ENCODE results near the gene UTS2.

The UTS2 gene

DNA sequence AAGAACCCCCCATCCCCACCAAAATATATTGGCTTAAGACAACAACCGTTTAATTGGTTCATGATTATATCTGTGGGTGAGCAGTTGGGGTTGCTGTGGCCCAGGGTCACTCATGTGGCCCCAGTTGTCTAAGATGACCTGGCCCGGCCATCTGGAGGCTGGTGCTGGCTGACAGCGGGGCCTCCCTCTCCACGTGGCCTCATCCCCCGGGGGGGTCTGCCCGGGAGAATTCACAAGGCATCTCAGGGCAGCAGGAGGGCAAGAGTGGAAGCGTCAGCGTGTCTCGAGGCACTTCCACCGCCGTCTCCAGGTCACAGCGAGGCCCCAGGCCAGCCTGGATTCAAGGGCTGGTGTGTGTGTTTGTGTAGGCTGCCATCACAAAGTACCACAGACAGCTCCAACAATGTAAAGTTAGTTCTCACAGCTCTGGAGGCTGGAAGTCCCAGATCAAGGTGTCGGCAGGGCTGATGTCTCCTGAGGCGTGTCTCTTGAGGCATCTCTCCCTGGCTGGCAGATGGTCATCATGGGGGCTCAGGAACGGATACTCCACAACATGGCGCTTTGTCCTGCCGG is 11.0 kb upstream of the UTS2 start:
- no peak for DNase-seq (ENCODE audit: low read depth, low spot score)

DNA sequence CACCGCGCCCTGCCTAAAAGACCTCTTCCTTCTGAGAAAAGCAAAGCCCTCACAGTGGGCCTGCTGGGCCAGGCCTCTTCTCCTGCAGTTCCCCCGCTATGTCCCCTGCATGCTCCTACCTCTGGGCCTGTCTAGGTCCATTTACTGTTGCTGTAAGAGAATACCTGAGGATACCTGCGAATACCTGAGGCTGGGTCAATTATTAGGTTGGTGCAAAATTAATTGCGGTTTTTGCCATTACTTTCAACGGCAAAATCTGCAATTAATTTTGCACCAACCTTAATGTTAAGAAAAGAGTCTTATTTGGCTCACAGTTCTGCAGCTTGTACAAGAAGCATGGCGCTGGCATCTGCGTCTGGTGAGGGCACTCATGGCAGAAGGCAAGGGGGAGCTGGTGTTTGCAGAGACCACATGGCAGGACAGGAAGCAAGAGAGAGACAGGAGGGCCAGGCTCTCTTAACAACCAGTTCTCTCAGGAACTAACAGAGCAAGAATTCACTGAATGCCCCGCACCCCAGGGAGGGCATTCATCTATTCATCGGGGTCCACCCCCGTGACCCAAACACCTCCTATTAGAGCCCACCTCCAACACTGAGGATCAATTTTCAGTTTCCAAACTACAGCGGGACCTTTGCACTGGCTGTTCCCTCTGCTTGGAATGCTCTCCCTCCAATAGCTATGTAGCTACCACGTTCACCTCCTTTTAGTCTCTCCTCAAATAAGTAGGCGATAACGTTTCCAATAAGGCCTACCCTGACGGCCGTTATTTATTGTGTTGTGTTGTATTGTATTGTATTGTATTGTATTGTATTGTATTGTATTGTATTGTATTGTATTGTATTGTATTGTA is 9.6 kb upstream of the UTS2 start:
- DNase-seq (ENCODE audit: low read depth, low spot score): no peak

GRCh38 chr1:7861452-7861851 is 8.6 kb upstream of the UTS2 start:
- DNase-seq (ENCODE audit: low read depth, low spot score): no peak

GRCh38 chr1:7860130-7860529 is 7.3 kb upstream of the UTS2 start:
- no peak for DNase-seq (ENCODE audit: low read depth, low spot score)

GRCh38 chr1:7859406-7859805 is 6.5 kb upstream of the UTS2 start:
- DNase-seq (ENCODE audit: low read depth, low spot score): no peak

DNA sequence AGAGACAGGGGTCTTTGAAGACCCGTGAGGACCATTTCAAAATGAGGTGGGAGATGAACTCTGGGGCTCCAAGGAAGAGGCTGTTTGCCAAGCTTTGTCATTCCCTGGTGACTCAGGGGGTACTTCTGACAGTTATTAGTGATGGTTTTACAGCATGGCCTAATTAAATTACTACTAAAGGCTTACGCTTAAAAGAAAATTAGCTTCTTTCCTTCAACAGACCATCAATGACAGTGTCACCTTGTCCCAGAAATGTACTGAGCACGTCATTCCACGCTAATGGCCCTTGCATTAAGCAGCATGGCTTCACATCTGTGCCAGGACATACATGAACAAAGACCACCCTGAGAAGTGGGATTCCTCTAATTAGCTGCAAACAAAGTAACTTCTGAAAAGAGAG is 5.1 kb upstream of the UTS2 start:
- DNase-seq (ENCODE audit: low read depth, low spot score): no peak

DNA sequence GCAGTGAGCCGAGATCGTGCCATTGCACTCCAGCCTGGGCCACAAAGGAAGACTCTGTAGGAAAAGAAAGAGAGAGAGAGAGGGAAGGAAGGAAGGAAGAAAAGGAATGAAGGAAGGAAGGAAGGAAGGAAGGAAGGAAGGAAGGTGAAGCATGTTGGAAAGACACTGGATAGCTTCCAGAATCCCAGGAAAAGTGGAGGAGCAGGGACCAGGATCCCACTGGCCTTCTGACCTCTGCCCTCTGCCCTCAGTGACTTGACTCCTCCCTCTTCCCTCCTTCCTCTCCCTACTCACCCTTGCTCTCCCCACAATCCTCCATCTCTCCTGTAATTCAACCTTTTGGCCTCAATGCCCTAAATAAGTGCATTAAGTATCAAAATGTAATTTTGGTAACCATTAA is 4.1 kb upstream of the UTS2 start:
- no peak for DNase-seq (ENCODE audit: low read depth, low spot score)

- DNase-seq (ENCODE audit: low read depth, low spot score): no peak
Observed at GRCh38 chr1:7856345-7856744, 3.5 kb upstream of the UTS2 start.

GRCh38 chr1:7853684-7854026 is 790 bp upstream of the UTS2 start:
- DNase-seq (ENCODE audit: low read depth, low spot score): no peak

DNA sequence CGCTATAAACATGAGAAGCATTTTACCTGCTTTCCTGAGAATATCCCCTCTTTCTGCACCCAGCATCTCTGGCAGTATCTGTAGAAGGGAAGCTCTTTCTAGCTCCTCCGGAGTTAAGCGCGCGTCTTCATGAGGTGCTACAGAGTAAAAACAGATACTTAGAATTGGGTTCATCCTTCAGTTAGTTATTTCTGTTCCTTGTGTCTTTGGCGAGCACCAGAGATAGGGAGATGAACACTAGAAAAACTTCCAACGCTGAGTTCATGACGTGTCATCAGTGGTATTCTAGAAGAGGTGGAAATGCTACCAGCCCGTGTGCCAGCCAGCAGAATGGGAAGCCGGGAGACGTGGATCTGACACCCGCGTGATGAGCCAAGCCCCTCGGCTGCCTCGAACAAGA is 2.1 kb downstream of the UTS2 start:
- DNase-seq (ENCODE audit: low read depth, low spot score): no peak

DNA sequence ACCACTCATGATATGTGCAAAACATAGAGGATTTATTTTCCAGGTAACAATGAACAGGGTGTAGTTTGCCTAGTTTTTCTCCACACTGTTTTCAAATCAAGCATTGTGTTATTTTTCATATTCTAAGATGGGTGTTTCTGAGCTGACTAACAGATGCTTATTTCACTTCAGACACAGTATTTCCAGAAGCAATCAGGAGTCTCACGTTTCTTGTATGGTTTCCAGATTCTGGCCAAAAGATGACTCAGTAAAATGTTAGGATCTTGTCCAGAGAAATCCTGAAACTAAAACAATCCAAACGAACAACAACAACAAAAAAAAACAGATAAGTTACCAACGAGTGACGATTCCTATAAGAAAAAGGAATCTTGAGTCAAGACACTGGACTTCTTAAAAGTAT is 5.3 kb downstream of the UTS2 start:
- no peak for DNase-seq (ENCODE audit: low read depth, low spot score)

DNA sequence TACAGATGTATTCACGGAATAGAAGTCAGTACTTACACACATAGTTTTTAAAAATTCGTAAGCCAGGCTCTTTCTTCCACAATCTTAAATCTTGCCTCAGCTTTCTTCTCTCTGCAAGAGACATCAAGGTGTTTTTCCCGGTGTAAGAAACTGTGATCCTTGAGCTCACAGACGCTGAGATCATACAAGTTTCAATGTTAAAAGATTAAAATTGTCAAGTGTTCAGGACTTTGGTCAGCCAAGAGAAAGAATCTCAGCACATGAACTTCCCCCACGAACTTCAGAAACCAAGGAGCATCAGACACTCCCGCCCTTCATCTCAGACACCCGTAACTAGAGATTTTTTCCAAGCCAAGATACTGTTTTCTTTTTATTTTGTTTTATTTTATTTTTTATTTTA is 6.2 kb downstream of the UTS2 start:
- no peak for DNase-seq (ENCODE audit: low read depth, low spot score)

GRCh38 chr1:7845761-7846160 is 7.1 kb downstream of the UTS2 start:
- DNase-seq (ENCODE audit: low read depth, low spot score): no peak

DNA sequence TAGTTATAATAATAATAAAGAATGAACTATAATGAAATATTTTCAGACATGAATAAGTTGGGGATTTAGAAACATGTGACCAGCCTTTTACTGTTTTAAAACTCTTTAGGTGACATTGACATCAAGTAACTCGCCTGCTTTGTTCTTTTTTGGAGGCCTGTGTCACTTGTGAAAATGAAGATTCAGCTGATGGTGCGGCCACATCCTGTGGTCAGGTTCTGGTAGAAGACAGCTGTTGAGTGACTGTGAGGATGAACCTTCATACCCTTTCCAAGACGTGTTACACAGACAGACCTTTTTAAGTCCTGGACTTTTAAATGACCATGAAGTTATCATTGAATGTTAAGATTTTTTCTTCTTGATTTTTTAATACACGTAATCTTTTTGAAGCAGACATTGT is 10.3 kb downstream of the UTS2 start:
- no peak for DNase-seq (ENCODE audit: low read depth, low spot score)

- DNase-seq (ENCODE audit: low read depth, low spot score): no peak
Observed at GRCh38 chr1:7839526-7839925, 13.3 kb downstream of the UTS2 start.

DNA sequence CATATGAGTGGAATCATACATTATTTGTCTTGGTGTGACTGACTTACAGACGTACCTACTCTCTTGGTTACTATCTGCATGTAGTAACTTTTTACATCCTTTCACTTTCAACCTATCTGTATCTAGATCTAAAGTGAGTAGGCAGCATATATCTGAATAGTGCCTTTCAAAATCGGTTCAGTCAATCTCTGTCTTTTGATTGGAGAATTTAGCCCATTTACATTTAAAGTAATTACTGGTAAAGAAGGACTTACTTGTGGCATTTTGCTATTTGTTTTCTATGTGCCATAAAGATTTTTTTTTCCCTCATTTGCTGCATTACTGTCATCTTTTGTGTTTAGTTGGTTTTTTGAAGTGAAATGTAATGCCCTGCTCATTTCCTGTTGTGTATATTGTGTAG is 14.2 kb downstream of the UTS2 start:
- DNase-seq (ENCODE audit: low read depth, low spot score): no peak

DNA sequence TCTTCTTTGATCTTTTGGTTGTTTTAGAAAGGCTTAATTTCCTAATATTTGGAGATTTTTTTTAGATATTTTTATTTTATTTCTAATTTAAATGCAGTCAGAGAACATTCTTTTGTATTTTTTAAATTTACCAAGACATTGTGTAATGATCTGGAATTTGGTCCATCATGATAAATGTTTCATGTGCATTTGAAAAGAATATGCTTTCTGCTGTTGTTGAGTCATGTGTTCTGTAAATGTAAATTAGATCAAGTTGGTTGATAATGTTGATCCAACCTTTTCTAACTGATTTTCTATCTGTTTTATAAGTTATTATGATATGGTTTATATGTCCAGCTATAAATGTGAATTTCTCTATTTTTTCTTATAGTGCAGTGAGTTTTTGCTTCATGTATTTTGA is 19.8 kb downstream of the UTS2 start:
- no peak for DNase-seq (ENCODE audit: low read depth, low spot score)

DNA sequence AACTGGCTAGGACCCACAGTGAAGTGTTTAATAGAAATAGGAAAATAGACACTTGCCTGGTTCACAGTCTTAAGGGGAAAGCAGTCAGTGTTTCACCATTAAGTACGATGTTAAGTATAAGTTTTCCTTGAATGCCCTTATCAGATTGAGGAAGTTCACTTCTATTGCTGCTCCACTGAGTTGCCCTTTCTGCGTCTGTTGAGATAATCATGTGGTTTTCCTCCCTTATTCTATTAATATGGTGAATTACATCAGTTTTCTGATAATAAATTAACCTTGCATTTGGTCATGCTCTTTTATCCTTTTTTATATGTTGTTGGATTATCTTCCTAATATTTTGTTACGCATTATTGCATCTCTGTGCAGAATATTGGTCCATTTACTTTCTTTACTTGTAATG is 21.4 kb downstream of the UTS2 start:
- DNase-seq (ENCODE audit: low read depth, low spot score): no peak

DNA sequence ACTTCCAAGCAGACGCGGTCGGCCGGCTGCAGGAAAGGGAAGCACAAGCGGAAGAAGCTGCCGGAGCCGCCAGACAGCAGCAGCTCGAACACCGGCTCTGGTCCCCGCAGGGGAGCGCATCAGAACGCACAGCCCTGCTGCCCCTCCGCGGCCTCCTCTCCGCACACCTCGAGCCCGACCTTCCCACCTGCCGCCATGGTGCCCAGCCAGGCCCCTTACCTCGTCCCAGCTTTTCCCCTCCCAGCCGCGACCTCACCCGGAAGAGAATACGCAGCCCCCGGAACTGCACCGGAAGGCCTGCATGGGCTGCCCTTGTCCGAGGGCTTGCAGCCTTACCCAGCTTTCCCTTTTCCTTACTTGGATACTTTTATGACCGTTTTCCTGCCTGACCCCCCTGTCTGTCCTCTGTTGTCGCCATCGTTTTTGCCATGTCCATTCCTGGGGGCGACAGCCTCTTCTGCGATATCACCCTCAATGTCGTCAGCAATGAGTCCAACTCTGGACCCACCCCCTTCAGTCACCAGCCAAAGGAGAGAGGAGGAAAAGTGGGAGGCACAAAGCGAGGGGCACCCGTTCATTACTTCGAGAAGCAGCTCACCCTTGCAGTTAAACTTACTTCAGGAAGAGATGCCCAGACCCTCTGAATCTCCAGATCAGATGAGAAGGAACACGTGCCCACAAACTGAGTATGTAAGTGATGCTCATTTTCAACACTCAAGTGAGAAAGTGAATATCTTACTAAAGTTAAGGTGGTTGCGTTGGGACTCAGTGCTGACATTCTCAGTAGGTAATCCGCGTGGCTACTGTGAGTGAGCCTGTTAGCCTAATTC is 25.5 kb downstream of the UTS2 start:
- DNase-seq (ENCODE audit: low read depth, low spot score): no peak

DNA sequence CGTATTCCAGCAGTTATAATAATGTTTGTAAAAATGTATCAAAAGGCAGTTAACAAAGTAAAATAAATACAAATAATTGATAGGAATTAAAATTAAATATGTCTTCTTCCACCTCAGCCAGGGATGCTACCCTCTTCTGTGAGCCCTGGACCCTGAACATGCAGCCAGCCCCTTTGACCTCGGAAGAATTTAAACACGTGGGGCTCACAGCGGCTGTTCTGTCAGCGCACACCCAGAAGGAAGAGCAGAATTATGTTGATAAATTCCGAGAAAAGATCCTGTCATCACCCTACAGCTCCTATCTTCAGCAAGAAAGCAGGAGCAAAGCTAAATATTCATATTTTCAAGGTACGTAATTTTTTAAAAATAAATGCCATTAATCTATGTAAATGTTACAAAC is 26.5 kb downstream of the UTS2 start:
- no peak for DNase-seq (ENCODE audit: low read depth, low spot score)

DNA sequence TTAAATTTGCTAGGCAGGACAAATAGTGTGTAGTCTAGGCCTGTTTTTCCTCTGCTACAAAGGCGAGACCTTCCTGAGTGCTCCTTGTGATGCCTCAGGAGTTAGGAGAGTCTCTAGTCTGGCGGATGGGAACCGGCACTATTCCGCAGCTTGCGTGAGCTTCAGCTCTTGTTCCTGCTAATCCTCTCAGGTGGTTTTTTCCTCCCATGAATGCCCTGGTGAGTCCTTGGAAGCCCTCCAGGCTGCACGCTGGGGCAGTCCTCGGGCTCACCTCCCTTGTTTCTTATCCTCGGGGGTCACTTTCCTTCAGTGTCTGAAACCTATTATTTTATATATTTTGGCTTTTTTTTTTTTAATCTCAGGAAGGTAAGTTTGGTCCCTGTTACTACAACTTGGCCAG is 28.2 kb downstream of the UTS2 start:
- no peak for DNase-seq (ENCODE audit: low read depth, low spot score)

GRCh38 chr1:7821282-7821681 is 31.6 kb downstream of the UTS2 start:
- DNase-seq (ENCODE audit: low read depth, low spot score): no peak

All from activated CD4-positive, CD25-positive, alpha-beta regulatory T cell treated with anti-CD3 and anti-CD28 coated beads, Interleukin-2, amount 50 U/mL, for 16 hours (primary cell).